GM18909 (cell line): Measurements from ENCODE around the gene KRTAP4-6.
"Not testable (repeated sequence)": the region's sequence is repeated elsewhere in the genome, so short reads cannot be mapped to it uniquely, and the experiment has no call there.

Experiments
- ATAC-seq: cut with Tn5 transposase; IDR thresholded peaks from one replicate; pipeline ENCODE4 v1.9.1; 2021; ENCODE audit warnings: mild to moderate bottlenecking; ENCODE audit not compliant: unreplicated experiment, poor library complexity

KRTAP4-6 gene

DNA sequence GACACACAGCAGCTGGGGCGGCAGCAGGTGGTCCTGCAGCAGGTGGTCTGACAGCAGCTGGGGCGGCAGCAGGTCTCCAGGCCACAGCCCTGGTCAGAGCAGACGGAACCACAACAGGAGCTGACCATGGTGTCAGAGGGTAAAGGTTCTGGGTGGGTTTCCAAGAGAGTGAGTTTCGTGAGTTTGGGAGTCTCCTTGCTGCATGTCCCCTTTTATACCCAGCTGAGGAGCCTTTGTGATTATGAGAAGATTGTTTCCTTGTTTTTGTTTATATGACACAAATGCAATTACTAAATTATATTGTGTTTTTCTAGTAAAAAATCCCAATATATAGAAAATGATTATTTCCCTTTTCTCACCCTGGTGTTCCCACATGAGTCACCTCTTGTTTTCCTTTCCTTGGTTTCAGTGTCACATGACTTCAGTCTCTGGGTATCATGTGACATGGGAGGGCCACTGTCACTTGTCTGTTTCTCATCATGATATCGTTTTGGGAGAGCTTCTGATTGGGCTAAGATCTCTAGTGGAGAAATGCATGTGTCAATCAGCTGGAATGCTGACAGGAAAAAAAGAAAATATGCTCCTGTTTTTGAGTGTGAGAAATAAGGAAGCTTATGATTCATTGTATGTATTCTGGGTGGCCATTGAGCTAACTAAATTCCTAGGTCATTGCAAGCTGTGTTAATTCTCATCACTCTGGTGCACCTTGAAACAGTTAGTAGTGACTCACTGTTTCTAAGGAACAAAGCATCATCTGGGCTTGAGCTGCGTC, at the start of gene KRTAP4-6:
Gene KRTAP4-6, minus strand, starts transcription at position 185 of the 772 bp plus-strand sequence. Its CDS starts 57 bp downstream, at position 128.
- no peak for ATAC-seq

DNA sequence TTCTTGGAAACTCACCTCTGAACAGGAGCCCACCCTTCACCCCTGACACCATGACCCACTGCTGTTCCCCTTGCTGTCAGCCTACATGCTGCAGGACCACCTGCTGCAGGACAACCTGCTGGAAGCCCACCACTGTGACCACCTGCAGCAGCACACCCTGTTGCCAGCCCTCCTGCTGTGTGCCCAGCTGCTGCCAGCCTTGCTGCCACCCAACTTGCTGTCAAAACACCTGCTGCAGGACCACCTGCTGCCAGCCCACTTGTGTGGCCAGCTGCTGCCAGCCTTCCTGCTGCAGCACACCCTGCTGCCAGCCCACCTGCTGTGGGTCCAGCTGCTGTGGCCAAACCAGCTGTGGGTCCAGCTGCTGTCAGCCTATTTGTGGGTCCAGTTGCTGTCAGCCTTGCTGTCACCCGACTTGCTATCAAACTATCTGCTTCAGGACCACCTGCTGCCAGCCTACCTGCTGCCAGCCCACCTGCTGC, 49.5 kb upstream of the KRTAP4-6 start, which contains the start of gene KRTAP9-1:
Gene KRTAP9-1, plus strand, starts transcription at position 51 of the 482 bp plus-strand sequence. Its CDS starts 0 bp downstream, at position 51.
- not testable (repeated sequence) for ATAC-seq

DNA sequence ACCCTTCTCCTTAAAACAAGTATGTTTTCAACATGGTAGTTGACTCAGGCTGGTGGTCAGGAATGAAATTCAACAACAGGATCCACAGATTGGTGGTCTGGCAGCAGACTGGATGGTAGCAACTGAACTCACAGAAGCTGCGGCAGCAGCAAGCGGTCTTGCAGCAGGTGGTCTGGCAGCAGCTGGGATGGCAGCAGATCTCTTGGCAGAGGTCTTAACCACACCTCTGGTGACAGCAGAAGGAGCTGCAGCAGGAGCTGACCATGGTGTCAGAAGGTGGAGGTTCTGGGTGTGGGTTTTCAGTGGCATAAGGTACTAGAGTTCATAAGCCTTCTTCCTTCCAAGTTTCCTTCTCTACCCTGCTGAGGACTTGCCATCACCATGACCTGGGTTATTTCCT, 46.5 kb upstream of the KRTAP4-6 start:
- ATAC-seq, result no peak

DNA sequence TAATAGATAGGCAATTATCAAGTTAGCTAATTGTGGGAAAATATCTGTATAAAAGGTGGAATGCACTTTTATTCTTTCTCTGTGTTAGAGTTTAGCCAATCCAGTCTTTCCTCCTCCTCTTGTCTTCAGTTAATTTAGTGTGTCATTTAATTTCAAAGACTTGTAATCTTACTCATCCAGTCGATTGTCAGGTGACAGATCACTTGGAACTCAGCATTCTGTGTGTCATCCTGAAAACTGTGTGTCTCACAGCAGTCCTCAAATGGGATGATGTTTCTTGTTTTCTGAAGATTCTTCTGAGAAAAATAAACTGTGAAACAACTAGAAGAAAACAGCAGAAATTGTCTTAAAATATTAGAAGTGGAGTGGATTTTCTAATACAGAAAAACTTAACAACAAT, 44.7 kb upstream of the KRTAP4-6 start:
- no peak for ATAC-seq

DNA sequence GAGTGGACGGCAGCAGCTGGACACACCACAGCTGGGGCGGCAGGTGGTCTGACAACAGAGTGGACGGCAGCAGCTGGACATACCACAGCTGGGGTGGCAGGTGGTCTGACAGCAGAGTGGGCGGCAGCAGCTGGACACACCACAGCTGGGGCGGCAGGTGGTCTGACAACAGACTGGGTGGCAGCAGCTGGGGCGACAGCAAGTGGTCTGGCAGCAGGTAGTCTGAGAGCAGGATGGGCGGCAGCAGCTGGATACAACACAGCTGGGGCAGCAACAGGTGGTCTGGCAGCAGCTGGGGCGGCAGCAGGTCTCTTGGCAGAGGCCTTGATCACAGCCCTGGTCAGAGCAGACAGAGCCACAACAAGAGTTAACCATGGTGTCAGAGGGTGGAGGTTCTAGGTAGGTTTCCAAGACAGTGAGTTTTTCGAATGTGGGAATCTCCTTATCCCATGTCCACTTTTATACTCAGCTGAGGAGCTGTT, 44.2 kb upstream of the KRTAP4-6 start, which contains the start of gene KRTAP4-1:
Gene KRTAP4-1, minus strand, starts transcription at position 432 of the 482 bp plus-strand sequence. Its CDS starts 57 bp downstream, at position 375.
- no peak for ATAC-seq

DNA sequence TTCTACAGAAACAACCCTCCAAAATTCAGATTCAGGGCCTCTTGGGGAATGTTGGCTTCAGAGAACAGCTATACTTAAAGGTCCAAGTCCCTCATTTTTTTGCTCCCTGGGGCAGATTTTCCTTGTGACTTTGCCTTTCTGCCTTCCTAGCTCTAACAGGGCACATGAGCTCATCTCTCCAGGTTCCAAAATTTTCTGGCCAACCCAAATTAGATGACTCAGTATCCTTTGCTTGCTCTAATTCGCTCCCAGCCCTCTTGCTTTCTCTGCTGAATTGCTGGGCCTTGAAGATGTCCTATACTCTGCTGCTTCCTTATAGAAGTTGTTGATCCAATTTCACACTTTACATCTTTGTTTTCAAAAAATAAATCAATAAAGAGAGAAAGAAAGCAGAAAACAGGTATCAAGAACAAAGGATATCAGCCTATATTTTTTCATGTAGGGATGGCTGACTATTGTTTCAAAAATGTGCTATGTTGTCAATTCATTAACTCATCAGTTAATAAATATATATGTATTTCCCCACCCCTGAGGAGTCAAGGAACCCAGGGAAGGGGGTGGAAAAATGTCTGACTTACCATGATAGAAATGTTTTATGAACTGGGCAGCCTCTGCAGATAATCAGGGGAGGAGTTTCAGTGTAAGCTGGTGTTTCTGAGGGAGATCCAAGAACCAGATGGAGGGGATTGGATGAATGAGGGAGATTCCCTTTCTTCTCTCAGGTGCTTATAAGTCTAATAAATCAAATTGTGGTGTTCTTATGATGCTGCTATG, 38.7 kb upstream of the KRTAP4-6 start:
- no peak for ATAC-seq

DNA sequence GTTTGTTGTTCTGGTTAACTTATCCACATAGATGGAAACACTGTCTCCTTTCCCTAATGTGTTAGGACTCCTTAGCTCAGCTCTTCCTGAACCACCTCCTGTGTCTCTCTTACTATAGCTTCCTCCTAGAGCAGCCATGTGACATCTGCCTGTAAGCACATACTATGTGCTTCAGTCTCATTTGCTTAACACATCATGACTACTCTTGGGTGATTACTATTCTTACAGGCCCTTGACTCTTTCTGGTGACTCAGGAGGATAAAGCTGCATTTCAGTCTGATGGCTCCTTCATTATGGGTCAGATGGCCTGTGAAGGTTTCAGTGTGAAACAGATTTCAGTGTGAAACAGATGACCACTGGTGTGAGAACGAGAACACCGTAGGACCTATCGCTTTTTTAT, 38.0 kb upstream of the KRTAP4-6 start:
- no peak for ATAC-seq

DNA sequence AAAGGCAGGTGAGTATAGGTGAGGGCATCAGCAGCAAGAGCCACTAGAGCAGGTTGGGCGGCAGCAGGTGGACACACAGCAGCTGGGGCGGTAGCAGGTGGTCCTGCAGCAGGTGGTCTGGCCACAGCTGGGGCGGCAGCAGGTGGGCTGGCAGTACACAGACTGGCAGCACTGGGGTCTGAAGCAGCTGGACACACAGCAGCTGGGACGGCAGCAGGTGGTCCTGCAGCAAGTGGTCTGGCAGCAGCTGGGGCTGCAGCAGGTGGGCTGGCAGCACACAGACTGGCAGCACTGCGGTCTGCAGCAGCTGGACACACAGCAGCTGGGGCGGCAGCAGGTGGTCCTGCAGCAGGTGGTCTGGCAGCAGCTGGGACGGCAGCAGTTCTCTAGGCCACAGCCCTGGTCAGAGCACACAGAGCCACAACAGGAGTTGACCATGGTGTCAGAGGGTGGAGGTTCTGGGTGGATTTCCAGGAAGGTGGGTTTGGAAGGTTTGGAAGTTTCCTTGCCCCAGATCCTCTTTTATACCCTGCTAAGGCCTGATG, 37.5 kb upstream of the KRTAP4-6 start, which contains the start of gene KRTAP4-2:
Gene KRTAP4-2, minus strand, starts transcription at position 495 of the 545 bp plus-strand sequence. Its CDS starts 57 bp downstream, at position 438.
- ATAC-seq, result no peak

DNA sequence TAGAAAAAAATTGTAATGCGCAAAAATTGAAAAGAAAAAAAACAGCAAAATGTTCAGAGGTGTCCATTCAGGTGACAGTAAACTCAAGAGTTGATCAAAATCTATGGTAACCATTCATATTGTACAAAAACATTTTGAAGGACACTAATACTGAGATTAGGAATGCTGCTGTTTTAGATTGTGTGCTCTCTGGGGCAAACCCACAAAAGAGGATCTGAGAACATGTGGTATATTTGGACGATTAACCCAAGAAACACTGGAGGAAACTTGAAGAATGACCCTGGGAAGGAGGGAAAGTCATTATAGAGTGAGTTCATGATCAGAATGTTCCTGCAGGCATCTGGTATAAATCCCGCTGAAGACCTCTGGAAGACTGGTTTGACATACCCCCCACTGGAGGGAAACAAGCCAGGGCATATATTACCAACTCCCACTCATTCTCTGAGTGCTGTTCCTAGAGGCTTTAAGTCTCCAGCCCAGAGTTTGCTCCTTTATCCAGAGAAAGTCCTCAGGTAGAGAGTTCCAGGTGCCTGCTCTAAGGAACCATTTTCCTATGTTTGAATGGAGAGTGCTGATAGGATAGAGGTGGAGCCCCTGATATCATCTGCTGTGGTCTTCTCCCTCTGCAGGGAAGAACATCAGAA, 36.5 kb upstream of the KRTAP4-6 start:
- no peak for ATAC-seq

DNA sequence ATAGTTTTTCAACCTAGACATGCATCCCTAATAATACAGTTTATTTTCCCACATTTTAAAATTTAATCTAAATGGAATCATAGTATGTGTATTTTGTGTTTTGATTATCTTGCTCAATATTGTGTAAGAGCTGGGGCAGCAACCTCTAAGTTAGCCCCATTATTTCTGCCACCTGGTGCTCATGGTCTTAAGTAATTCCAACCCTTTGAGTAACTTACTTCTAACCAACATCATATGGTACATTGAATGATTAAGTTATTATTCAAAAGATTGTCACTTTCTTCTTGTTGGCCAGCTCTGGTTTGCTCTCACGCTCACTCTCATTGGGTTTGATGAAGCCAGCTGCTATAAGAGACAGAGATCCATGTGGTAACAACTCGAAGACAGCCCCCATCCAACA, 31.5 kb upstream of the KRTAP4-6 start:
- no peak for ATAC-seq

DNA sequence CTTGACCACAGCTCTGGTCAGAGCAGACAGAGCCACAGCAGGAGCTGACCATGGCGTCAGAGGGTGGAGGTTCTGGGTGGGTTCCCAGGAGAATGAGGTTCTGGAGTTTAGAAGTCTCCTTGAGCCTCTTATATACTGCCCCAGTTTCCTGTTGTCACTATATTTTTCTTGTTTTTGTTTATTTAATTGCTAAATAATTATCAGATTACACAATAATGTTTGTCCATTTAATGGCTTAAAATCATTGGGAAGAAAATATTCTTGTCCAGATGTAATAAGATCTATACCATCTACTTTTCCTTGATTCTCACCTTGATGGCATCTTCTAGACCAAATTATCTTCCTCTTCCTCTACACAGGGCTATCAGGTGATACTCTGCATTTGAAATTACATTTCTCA, 27.8 kb upstream of the KRTAP4-6 start, which contains the start of gene KRTAP4-3:
Gene KRTAP4-3, minus strand, starts transcription at position 101 of the 400 bp plus-strand sequence. Its CDS starts 49 bp downstream, at position 52.
- no peak for ATAC-seq

DNA sequence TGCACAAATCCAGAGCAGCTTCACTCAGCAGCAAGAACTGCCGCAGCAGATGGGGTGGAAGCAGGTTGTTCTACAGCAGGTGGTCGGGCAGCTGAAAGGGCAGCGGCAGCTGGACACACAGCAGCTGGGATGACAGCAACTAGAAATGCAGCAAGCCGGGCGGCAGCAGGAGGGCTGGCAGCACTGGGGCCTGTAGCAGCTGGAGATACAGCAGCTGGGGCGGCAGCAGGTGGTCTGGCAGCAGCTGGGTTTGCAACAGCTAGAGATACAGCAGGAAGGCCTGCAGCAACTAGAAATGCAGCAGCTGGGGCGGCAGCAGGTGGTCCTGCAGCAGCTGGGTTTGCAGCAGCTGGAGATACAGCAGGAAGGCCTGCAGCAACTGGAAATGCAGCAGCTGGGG, 27.2 kb upstream of the KRTAP4-6 start:
- ATAC-seq, result no peak

DNA sequence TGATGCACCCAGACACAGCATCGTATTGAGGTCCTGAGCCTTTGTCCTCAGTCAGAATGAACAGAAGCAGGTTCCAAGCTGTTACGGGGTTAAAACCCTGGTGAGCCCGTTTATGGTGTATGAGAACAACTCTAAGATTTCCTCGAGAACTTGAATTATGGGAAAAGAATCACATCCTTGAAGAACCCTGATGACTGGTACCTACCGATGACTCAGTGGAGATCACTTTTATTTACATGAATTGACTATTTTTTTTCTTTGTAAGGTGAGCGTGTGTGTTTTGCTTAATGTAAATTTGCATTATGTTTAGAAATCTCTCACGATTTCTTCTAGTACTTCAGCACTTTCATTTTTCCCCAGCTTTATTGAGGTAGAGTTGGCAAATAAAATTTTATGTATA, 23.5 kb upstream of the KRTAP4-6 start:
- ATAC-seq, result no peak

DNA sequence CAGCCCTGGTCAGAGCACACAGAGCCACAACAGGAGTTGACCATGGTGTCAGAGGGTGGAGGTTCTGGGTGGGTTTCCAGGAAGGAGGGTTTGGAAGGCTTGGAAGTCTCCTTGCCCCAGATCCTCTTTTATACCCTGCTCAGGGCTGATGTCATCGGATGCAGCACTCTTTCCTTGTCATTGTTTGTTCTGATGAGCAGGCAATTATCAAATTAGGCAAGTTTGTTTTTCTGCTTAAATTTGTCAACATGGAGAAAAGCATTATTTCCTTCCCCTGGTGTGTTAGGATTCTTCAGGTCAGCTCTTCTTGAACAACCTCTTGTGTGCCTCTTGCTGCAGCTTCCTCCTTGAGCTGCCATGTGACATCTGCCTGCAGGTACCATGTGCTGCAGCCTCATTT, 20.3 kb upstream of the KRTAP4-6 start, which contains the start of gene KRTAP4-4:
Gene KRTAP4-4, minus strand, starts transcription at position 101 of the 400 bp plus-strand sequence. Its CDS starts 57 bp downstream, at position 44.
- ATAC-seq, result no peak

DNA sequence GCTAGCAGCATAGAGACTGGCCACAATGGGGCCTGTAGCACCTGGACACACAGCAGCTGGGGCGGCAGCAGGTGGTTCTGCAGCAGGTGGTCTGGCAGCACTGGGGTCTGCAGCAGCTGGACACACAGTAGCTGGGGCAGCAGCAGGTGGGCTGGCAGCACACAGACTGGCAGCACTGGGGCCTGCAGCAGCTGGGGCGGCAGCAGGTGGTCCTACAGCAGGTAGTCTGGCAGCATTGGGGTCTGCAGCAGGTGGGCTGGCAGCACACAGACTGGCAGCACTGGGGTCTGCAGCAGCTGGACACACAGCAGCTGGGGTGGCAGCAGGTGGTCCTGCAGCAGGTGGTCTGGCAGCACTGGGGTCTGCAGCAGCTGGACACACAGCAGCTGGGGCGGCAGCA, 19.8 kb upstream of the KRTAP4-6 start:
- ATAC-seq, result not testable (repeated sequence)

DNA sequence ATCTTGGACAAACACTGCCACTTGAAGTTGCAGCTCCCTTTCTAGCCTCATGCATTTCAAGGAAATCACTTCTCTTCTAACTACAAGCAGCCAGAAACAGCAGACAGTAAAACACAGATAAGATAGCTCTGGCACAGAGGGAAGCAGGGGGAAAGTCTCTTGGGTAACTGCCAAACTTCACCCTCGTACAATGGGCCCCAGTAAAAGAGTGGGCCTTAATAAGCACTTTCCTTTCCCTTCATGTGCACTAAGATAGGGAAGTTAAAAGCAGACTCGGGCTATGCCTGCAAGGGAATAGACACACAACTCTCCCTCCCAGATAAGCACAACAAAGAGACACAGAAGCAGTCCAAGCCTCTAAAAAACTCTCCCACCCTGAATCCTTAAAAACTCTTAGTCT, 13.5 kb upstream of the KRTAP4-6 start:
- no peak for ATAC-seq

DNA sequence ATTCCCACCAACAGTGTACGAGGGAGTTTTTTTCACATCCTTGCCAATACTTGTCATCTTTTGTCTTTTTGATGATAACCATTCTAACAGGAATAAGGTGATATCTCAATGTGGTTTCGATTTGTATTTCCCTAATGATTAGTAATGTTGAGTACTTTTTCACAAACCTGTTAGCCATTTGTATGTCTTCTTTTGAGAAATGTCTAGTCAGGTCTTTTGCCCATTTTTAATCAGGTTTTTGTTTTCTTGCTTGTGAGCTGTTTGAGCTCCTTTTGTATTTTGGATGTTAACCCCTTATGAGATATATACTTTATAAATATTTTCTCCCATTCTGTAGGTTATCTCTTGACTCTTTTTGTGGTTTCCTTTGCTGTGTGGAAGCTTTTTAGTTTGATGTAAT, 11.2 kb upstream of the KRTAP4-6 start:
- no peak for ATAC-seq

DNA sequence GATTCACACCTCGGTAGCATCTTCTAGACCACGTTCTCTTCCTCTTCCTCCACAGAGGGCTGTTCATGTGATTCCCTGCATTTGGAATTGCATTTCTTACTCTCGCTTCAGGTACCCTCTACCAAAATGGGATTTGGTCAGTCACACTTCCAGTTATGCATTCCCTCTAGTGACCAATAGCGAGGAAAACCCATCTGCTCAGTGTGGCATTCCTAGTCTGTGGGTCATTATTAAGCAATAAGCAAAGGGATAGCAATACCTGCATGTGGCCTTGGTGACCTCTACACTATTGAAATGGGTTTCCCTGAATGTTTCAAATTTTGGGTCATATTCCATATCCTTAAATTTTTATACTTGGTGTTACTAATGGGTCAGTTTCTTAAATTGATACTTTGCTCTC, 9.7 kb upstream of the KRTAP4-6 start:
- ATAC-seq, result no peak

DNA sequence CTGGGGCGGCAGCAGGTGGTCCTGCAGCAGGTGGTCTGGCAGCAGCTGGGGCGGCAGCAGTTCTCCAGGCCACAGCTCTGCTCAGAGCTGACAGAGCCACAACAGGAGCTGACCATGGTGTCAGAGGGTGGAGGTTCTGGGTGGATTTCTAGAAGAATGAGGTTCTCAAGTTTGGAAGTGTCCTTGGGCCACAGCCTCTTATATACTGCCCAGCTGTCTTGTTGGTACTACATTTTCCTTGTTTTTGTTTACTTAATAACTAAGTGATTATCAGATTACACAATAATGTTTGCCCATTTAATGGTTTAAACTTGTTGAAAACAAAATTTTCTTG, 9.3 kb upstream of the KRTAP4-6 start, which contains the start of gene KRTAP4-5:
Gene KRTAP4-5, minus strand, starts transcription at position 174 of the 334 bp plus-strand sequence. Its CDS starts 58 bp downstream, at position 116.
- ATAC-seq, result no peak
